A549 (cell line): ENCODE results near the gene ARHGEF11.

ENCODE experiments used
- CEBPB ChIP-seq, 2 experiments: fragments of >200 bp in 1 of 2; sonication (Bioruptor Twin) in 1 of 2; formaldehyde crosslinking in 1 of 2; IDR thresholded peaks; 2 replicates each; pipeline ENCODE4 v1.6.1; 2012 to 2016
- CHD4 ChIP-seq: fragments of 200-600 bp; sonication (generic); IDR thresholded peaks from 2 replicates; pipeline ENCODE4 v1.6.1; 2016; ENCODE audit warnings: antibody characterized with exemption, mild to moderate bottlenecking, borderline replicate concordance
- E2F6 ChIP-seq: IDR thresholded peaks from 2 replicates; pipeline ENCODE4 v1.6.1; 2012; ENCODE audit warnings: low read depth, borderline replicate concordance
- HOXA7 ChIP-seq: fragments of 250-450 bp; sonication (Bioruptor Pico); IDR thresholded peaks from 2 replicates; pipeline ENCODE4 v1.5.0; 2020; ENCODE audit warnings: mild to moderate bottlenecking, moderate library complexity
- JUN ChIP-seq, 2 experiments: fragments of >200 bp; sonication (Bioruptor Twin); formaldehyde crosslinking; IDR thresholded peaks; 2 replicates in 1 of 2; 3 replicates in 1 of 2; pipeline ENCODE4 v1.6.1; 2016 to 2017
- POLR2A ChIP-seq: IDR thresholded peaks from 2 replicates; pipeline ENCODE4 v1.6.1; 2012; ENCODE audit warnings: mild to moderate bottlenecking, low read length
- SREBF2 ChIP-seq: fragments of 450-650 bp; IDR thresholded peaks from 2 replicates; pipeline ENCODE4 v1.6.1; 2014; ENCODE audit warnings: mild to moderate bottlenecking, moderate library complexity
- USF2 ChIP-seq: fragments of 450-650 bp; IDR thresholded peaks from 2 replicates; pipeline ENCODE4 v1.6.1; 2014; ENCODE audit warnings: antibody characterized with exemption
- TF ChIP-seq, protein P1 (sequence below): IDR thresholded peaks from 2 replicates; pipeline ENCODE4 v1.6.1; 2012
- TF ChIP-seq, protein P2 (sequence below): fragments of >200 bp; sonication (Bioruptor Twin); formaldehyde crosslinking; IDR thresholded peaks from 3 replicates; pipeline ENCODE4 v1.5.1; 2016
- TF ChIP-seq, protein P3 (sequence below): IDR thresholded peaks from 2 replicates; pipeline ENCODE4 v1.6.1; 2012
- TF ChIP-seq, protein P4 (sequence below): fragments of 150-350 bp; IDR thresholded peaks from 2 replicates; pipeline ENCODE4 v1.6.1; 2014; ENCODE audit warnings: low read depth, mild to moderate bottlenecking, low read length
- TF ChIP-seq, protein P5 (sequence below): fragments of >200 bp; sonication (Bioruptor Twin); formaldehyde crosslinking; IDR thresholded peaks from 2 replicates; pipeline ENCODE4 v1.6.1; 2016

DNA sequence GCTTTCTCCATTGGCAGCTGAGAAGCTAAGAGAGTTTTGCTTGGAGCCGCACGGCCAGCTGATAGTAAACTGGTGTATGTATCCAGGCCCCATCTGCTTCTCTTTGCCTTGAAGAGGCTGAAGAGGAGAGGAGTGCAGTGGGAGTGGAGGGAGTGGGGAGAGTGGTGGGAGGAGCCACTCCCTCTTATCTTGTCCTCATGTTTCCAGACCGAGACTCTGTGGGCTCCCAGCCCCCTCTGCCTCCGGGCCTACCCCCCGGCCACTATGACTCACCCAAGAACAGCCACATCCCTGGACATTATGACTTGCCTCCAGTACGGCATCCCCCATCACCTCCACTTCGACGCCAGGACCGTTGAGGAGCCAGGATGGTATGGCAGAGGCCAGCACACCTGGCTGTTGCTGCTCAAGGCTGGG, 131.1 kb downstream of the ARHGEF11 start:
- no peak for TF ChIP-seq CHD4
- TF ChIP-seq, protein P1, sequence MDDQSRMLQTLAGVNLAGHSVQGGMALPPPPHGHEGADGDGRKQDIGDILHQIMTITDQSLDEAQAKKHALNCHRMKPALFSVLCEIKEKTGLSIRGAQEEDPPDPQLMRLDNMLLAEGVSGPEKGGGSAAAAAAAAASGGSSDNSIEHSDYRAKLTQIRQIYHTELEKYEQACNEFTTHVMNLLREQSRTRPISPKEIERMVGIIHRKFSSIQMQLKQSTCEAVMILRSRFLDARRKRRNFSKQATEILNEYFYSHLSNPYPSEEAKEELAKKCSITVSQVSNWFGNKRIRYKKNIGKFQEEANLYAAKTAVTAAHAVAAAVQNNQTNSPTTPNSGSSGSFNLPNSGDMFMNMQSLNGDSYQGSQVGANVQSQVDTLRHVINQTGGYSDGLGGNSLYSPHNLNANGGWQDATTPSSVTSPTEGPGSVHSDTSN = no peak
- TF ChIP-seq, protein P2, sequence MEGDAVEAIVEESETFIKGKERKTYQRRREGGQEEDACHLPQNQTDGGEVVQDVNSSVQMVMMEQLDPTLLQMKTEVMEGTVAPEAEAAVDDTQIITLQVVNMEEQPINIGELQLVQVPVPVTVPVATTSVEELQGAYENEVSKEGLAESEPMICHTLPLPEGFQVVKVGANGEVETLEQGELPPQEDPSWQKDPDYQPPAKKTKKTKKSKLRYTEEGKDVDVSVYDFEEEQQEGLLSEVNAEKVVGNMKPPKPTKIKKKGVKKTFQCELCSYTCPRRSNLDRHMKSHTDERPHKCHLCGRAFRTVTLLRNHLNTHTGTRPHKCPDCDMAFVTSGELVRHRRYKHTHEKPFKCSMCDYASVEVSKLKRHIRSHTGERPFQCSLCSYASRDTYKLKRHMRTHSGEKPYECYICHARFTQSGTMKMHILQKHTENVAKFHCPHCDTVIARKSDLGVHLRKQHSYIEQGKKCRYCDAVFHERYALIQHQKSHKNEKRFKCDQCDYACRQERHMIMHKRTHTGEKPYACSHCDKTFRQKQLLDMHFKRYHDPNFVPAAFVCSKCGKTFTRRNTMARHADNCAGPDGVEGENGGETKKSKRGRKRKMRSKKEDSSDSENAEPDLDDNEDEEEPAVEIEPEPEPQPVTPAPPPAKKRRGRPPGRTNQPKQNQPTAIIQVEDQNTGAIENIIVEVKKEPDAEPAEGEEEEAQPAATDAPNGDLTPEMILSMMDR = no peak
- TF ChIP-seq HOXA7 = no peak
- no peak for TF ChIP-seq POLR2A
- no peak for TF ChIP-seq USF2
- TF ChIP-seq SREBF2 = no peak
- TF ChIP-seq, protein P3, sequence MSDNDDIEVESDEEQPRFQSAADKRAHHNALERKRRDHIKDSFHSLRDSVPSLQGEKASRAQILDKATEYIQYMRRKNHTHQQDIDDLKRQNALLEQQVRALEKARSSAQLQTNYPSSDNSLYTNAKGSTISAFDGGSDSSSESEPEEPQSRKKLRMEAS = no peak
- TF ChIP-seq E2F6 = no peak
- TF ChIP-seq, protein P4, sequence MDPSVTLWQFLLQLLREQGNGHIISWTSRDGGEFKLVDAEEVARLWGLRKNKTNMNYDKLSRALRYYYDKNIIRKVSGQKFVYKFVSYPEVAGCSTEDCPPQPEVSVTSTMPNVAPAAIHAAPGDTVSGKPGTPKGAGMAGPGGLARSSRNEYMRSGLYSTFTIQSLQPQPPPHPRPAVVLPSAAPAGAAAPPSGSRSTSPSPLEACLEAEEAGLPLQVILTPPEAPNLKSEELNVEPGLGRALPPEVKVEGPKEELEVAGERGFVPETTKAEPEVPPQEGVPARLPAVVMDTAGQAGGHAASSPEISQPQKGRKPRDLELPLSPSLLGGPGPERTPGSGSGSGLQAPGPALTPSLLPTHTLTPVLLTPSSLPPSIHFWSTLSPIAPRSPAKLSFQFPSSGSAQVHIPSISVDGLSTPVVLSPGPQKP = no peak
- TF ChIP-seq JUN (IDR thresholded peaks at IDR 0.05) = no peak
- TF ChIP-seq, protein P5, sequence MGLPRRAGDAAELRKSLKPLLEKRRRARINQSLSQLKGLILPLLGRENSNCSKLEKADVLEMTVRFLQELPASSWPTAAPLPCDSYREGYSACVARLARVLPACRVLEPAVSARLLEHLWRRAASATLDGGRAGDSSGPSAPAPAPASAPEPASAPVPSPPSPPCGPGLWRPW = no peak
- no peak for TF ChIP-seq CEBPB (IDR thresholded peaks at IDR 0.05)
